Thoracic aorta (tissue), 2 donors: ENCODE results near the gene AOPEP. TPM values are rescaled to one million over a fixed set of nuclear protein-coding genes. Genes with fewer than 3 reads are reported as not detected.
A peak's percentile ranks its signal among the peaks of the same experiment; 100 is the strongest.

Source experiments
- ATAC-seq: fragments of 150-250 bp; one replicate; pipeline ENCODE4 v1.8.0; 2017; ENCODE audit warnings: low read depth; ENCODE audit not compliant: insufficient number of reproducible peaks, low FRiP score
- DNase-seq: peaks from one replicate; pipeline ENCODE4 v3.0.0-alpha.2; 2020; ENCODE audit warnings: low spot score
- H3K27ac ChIP-seq, 2 donors: fragments of 200-600 bp; sonication (generic); 1 replicate in 1 of 2; 2 replicates in 1 of 2; pipeline ENCODE4 v1.5.1; 2016; ENCODE audit warnings: mild to moderate bottlenecking in 2 of 2, moderate library complexity in 2 of 2
- H3K27me3 ChIP-seq: fragments of 200-600 bp; sonication (generic); replicated peaks from 2 replicates; pipeline ENCODE4 v1.6.0; 2016; ENCODE audit warnings: mild to moderate bottlenecking; ENCODE audit not compliant: insufficient read depth
- H3K36me3 ChIP-seq: fragments of 200-600 bp; sonication (generic); one replicate; pipeline ENCODE4 v1.5.1; 2016
- H3K4me1 ChIP-seq, 2 donors: fragments of 200-600 bp; sonication (generic); 1 replicate in 1 of 2; 2 replicates in 1 of 2; pipeline versions ENCODE4 v1.5.1 to v1.6.0; 2016; ENCODE audit warnings: low read depth in 2 of 2, mild to moderate bottlenecking in 1 of 2; ENCODE audit not compliant: control insufficient read depth in 1 of 2
- H3K4me3 ChIP-seq: fragments of 200-600 bp; sonication (generic); 2 replicates; pipeline ENCODE4 v1.5.1; 2016; ENCODE audit warnings: mild to moderate bottlenecking
- H3K9me3 ChIP-seq: fragments of 200-600 bp; sonication (generic); 2 replicates; pipeline ENCODE4 v1.5.1; 2016
- total RNA-seq, 2 donors: library from RNA; depleted of rRNA; stranded (reverse); fragments of >200 nt; gene quantifications; one replicate each; pipeline versions ENCODE4 v1.1.0 to v1.2.3, GENCODE V29; 2016
- TF ChIP-seq, protein P1 (sequence below): fragments of 200-600 bp; sonication (generic); IDR thresholded peaks from one replicate; pipeline ENCODE4 v1.5.1; 2019; ENCODE audit warnings: antibody characterized with exemption

The AOPEP gene
- total RNA-seq, 2 donors from 2014 or later = 494 to 668 TPM

DNA sequence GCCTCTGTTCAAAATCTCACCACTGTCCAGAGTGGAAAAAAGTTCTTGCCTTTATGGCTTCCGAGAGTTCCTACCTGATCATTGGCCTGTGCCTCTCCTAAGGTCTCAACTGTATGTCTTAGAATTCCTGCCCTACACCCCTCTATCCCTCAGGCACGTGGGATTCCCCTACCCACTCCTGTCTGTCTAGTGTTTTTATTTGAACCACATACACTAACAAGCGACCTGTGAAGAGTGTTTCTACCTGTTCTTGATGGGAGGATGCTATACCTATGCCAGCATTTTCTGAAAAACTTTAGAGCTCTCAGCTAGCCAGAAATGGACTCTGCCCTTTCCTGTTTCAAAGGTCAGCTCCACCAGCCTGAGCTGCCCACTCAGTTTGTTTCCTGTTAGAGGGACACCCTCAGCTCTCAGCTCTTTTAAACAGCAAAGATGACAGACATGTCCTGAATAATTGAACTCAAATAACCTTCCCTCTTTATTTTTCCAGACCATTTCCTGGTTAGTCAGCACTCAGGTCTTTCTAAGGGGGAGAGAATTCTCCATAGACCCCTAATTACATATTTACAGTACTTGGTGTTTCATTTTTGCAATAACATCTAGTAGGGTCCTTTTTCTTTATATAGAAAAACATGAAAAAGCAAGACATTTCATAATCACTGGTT lies 214.8 kb downstream of the AOPEP start:
- Histone ChIP-seq H3K4me3 (no peak overlapping the region), H3K27ac (peak overlapping the region; percentile 49 to 54), H3K4me1 (peaks cover 30 to 62% of the 10 kb centered on the region in 2 donors), H3K36me3 (no peaks in the 10 kb centered on the region), H3K27me3 (no peaks in the 10 kb centered on the region), H3K9me3 (no peaks in the 10 kb centered on the region)
- peak; percentile 26 for ATAC-seq
- DNase-seq = no peak
- TF ChIP-seq, protein P1, sequence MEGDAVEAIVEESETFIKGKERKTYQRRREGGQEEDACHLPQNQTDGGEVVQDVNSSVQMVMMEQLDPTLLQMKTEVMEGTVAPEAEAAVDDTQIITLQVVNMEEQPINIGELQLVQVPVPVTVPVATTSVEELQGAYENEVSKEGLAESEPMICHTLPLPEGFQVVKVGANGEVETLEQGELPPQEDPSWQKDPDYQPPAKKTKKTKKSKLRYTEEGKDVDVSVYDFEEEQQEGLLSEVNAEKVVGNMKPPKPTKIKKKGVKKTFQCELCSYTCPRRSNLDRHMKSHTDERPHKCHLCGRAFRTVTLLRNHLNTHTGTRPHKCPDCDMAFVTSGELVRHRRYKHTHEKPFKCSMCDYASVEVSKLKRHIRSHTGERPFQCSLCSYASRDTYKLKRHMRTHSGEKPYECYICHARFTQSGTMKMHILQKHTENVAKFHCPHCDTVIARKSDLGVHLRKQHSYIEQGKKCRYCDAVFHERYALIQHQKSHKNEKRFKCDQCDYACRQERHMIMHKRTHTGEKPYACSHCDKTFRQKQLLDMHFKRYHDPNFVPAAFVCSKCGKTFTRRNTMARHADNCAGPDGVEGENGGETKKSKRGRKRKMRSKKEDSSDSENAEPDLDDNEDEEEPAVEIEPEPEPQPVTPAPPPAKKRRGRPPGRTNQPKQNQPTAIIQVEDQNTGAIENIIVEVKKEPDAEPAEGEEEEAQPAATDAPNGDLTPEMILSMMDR = no peak

GRCh38 chr9:94944626-94945025 lies 218.1 kb downstream of the AOPEP start:
- Histone ChIP-seq H3K36me3 (no peaks in the 10 kb centered on the region), H3K4me3 (no peak overlapping the region), H3K27me3 (no peaks in the 10 kb centered on the region), H3K9me3 (no peaks in the 10 kb centered on the region), H3K27ac (peak overlapping the region; percentile 80 to 84), H3K4me1 (peaks cover 29 to 65% of the 10 kb centered on the region in 2 donors)
- ATAC-seq = no peak
- DNase-seq = no peak
- TF ChIP-seq, protein P1 = no peak

DNA sequence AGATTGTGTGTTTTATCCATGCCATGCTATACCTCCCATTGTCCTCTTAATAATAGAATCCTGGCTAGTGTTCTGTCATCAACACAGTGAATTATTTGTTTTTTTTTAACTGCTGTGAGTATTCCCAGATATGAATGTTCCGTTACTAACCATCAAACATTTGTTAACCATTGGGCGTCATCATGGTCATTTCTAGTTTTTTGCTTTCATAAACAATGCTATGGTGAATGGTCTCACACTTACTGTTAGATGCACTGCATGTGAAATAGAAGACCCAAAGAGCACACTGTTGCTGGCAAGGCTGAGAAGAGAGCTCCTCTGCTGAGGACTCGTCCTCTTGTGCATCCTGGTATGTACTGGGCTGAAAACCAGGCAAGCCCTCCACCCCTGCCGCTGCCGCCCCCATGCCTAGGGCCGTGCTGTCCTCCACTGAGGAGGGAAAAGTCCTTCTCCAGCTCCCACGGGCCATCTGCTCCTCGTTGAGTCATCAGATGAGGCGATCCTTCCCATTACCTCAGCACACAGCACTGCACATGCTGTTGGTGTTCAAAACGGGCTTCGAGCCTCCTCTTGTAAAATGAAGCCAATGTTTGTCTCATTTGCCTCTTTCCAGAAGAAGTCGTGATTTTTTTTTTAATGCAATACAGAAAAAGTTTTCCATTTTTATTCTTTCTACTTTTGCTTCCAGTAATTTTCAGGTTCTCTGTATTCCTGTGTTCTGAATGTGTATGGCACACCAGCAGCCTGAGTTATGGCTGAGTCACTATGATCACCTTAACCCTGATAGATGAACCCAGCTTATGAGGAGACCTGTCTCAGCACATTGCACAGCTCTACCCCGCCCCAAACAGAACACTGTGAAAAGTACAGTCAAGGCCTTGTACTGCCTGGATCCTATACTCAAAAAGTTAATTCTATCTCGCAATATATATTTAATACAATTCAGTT lies 219.0 kb downstream of the AOPEP start:
- ATAC-seq (peak; percentile 80), DNase-seq (peak; percentile 45)
- Histone ChIP-seq H3K36me3 (no peaks in the 10 kb centered on the region), H3K4me3 (no peak overlapping the region), H3K27ac (peak overlapping the region; percentile 80 to 84), H3K27me3 (no peaks in the 10 kb centered on the region), H3K4me1 (peaks cover 31 to 73% of the 10 kb centered on the region in 2 donors), H3K9me3 (no peaks in the 10 kb centered on the region)
- TF ChIP-seq, protein P1 = no peak

- TF ChIP-seq, protein P1 = no peak
- Histone ChIP-seq H3K4me3 (no peak overlapping the region), H3K9me3 (no peaks in the 10 kb centered on the region), H3K27ac (peak overlapping the region; percentile 80 to 84), H3K4me1 (peaks cover 34 to 74% of the 10 kb centered on the region in 2 donors), H3K27me3 (no peaks in the 10 kb centered on the region), H3K36me3 (no peaks in the 10 kb centered on the region)
- DNase-seq = no peak
- ATAC-seq = no peak
Observed at GRCh38 chr9:94946256-94946655, 219.8 kb downstream of the AOPEP start.

DNA sequence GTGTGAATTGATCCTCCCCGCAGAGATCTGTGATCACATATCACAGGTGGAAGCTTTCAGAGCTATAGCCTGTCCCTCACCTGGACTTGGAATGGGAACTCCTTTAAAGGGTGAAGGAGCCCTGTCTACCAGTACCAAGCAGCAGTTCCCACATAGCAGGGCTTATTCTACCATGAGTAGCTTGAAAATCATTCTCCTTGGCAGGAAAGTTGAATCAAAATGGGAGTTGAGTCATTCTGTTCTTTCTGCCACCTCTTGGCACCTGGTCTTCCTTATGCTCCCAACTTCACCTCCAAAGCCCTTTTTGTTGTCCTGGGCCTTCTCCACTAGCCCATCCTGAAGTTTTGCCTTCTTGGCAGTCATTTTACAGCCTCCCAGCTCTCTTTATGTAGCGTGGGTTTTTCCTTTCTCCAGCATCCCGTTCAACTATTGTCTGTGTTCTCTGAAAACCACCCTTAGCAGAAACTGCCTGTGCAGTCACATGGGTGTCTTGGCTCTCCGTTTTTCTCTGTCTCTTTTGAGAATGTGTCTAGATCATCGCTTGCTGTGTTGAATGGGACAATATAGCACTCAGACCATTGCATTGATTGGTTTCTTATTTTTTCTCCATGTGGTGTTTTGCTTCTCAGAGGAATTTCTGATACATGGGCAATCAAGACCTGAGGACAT lies 222.2 kb downstream of the AOPEP start:
- ATAC-seq (peak; percentile 25), DNase-seq (no peak)
- H3K27me3 ChIP-seq = no peaks in the 10 kb centered on the region
- no peak overlapping the region for H3K4me3 ChIP-seq
- H3K36me3 ChIP-seq = no peaks in the 10 kb centered on the region
- TF ChIP-seq, protein P1 = no peak
- H3K27ac ChIP-seq = peak overlapping the region; percentile 43 to 89
- peaks cover 47 to 86% of the 10 kb centered on the region in 2 donors for H3K4me1 ChIP-seq
- H3K9me3 ChIP-seq = no peaks in the 10 kb centered on the region
